Glutamatergic neuron (in vitro differentiated cells): Measurements from ENCODE around the gene RAVER2. TPM values are rescaled to one million over a fixed set of nuclear protein-coding genes. Genes with fewer than 3 reads are reported as not detected.

ENCODE experiments used
- DNase-seq: peaks from one replicate; pipeline ENCODE4 v3.0.0; 2022
- H3K27ac Mint-ChIP-seq: one replicate; pipeline ENCODE4 v1.8.0; 2020; ENCODE audit warnings: mild to moderate bottlenecking, mixed read lengths, inconsistent platforms; ENCODE audit not compliant: unreplicated experiment
- H3K27me3 Mint-ChIP-seq: one replicate; pipeline ENCODE4 v1.8.0; 2020; ENCODE audit warnings: mild to moderate bottlenecking, moderate library complexity, mixed read lengths, inconsistent platforms; ENCODE audit not compliant: unreplicated experiment
- H3K36me3 Mint-ChIP-seq: one replicate; pipeline ENCODE4 v1.8.0; 2020; ENCODE audit warnings: mild to moderate bottlenecking, mixed read lengths, inconsistent platforms; ENCODE audit not compliant: unreplicated experiment
- H3K4me1 Mint-ChIP-seq: one replicate; pipeline ENCODE4 v1.8.0; 2020; ENCODE audit warnings: mild to moderate bottlenecking, low read depth, mixed read lengths, inconsistent platforms; ENCODE audit not compliant: unreplicated experiment
- H3K4me3 Mint-ChIP-seq: one replicate; pipeline ENCODE4 v1.8.0; 2020; ENCODE audit warnings: mild to moderate bottlenecking, mixed read lengths, inconsistent platforms; ENCODE audit not compliant: unreplicated experiment
- H3K9me3 Mint-ChIP-seq: one replicate; pipeline ENCODE4 v1.8.0; 2020; ENCODE audit warnings: mild to moderate bottlenecking, moderate library complexity, mixed read lengths, inconsistent platforms; ENCODE audit not compliant: unreplicated experiment
- total RNA-seq: library from RNA; stranded (reverse); fragmentation: NEBNext Ultra II Directional; extraction: Animal tissue kit (Norgen Biotek cat#: 25700); gene quantifications from one replicate; pipeline ENCODE4 v1.2.1, GENCODE V29; 2021; ENCODE audit not compliant: unreplicated experiment
- TF ChIP-seq, protein P1 (sequence below): fragments of 200-600 bp; sonication (generic); IDR thresholded peaks from one replicate; pipeline ENCODE4 v1.5.0; 2021; ENCODE audit not compliant: partially characterized antibody, unreplicated experiment

The RAVER2 gene
- total RNA-seq, 1 donor from 2014 or later: 4.4 TPM

DNA sequence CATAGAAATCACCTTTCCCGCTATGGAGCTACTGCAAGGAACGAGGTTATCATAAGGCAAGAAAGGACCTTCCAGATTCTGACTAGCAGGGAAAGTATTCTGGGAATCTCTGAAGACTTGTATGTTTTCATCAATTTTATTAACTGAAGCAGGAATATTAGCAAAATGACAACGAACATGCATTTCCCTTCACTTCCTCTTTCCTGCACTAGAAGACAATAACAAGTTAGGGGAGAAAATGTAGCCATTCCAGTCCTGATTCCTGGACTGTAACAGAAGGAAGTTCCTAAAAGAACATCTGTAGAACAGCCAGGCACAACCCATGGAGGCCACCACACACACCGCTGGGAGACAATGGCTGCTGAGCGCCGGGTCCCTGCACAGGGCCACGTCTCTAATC, 106.8 kb downstream of the RAVER2 start:
- H3K27me3 Mint-ChIP-seq: peaks cover 7% of the 10 kb centered on the region
- TF ChIP-seq, protein P1, sequence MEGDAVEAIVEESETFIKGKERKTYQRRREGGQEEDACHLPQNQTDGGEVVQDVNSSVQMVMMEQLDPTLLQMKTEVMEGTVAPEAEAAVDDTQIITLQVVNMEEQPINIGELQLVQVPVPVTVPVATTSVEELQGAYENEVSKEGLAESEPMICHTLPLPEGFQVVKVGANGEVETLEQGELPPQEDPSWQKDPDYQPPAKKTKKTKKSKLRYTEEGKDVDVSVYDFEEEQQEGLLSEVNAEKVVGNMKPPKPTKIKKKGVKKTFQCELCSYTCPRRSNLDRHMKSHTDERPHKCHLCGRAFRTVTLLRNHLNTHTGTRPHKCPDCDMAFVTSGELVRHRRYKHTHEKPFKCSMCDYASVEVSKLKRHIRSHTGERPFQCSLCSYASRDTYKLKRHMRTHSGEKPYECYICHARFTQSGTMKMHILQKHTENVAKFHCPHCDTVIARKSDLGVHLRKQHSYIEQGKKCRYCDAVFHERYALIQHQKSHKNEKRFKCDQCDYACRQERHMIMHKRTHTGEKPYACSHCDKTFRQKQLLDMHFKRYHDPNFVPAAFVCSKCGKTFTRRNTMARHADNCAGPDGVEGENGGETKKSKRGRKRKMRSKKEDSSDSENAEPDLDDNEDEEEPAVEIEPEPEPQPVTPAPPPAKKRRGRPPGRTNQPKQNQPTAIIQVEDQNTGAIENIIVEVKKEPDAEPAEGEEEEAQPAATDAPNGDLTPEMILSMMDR: no peak
- H3K9me3 Mint-ChIP-seq: peaks cover 15% of the 10 kb centered on the region
- no peak overlapping the region for H3K4me3 Mint-ChIP-seq
- DNase-seq: no peak
- H3K27ac Mint-ChIP-seq: no peak overlapping the region
- no peaks in the 10 kb centered on the region for H3K36me3 Mint-ChIP-seq
- peaks cover 15% of the 10 kb centered on the region for H3K4me1 Mint-ChIP-seq

DNA sequence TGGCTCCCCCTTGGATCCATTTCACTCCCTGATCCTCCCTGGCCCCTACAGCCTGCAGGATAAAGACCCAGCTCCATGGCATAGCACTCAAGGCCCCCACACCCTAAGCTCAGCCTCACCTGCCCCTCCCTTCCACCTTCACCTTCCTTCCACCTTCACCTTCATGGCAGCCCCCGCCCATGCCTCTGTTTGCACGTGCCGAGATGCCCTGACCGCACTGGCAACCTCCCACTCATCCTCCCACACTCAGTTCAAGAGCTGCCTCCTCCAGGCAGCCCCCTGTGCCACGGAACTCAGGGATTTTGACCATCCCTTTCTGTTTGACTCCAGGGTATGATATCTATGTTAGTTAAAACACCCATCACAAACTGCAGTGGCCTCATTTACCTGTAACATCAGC, 109.8 kb downstream of the RAVER2 start:
- H3K27ac Mint-ChIP-seq: no peak overlapping the region
- DNase-seq: no peak
- TF ChIP-seq, protein P1: no peak
- H3K4me1 Mint-ChIP-seq: peaks cover 4% of the 10 kb centered on the region
- H3K9me3 Mint-ChIP-seq: peaks cover 3% of the 10 kb centered on the region
- peaks cover 2% of the 10 kb centered on the region for H3K27me3 Mint-ChIP-seq
- H3K36me3 Mint-ChIP-seq: no peaks in the 10 kb centered on the region
- H3K4me3 Mint-ChIP-seq: no peak overlapping the region

DNA sequence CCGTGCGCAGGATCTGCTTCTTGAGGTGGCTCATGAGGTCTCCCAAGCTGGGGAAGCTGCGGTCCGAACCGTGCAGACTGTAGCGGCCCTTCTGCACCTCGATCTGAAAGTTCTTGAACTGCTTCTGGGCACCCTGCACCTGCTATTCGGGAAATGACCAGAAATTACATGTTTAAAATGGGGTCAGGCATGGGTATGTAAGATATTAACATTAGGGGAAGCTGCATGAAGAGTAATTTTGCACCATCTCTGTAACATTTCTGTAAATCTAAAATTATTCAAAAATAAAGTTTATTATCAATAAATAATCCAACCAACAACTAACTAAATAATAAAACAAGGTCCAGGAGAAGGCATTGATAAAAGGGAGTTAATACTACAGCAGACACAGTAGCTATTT, 110.7 kb downstream of the RAVER2 start:
- Mint-ChIP-seq H3K4me3 (no peak overlapping the region), H3K27me3 (peaks cover 2% of the 10 kb centered on the region), H3K27ac (no peak overlapping the region), H3K9me3 (peaks cover 2% of the 10 kb centered on the region), H3K4me1 (peaks cover 4% of the 10 kb centered on the region), H3K36me3 (no peaks in the 10 kb centered on the region)
- TF ChIP-seq, protein P1: no peak
- DNase-seq: no peak

DNA sequence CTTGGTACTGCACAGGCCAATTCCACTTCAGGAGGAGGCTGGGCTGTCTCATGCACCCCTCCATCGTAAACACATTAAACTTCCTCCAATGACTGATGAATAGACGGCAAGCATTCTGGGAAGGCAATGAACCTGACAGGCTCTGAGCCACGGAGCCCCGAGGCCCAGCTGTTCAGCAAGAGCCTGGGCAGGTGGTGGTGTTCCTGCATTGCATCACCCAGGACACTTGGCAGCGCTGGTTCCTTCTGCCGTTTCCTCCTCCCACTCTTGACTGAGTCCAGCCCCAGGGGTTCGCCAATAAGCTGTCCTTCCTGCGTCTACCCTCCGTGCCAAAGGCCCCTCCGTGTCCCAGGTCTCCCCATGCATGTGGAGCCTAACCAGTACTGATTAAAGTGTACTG, 111.7 kb downstream of the RAVER2 start:
- no peak overlapping the region for H3K4me3 Mint-ChIP-seq
- peak; percentile 37 for DNase-seq
- TF ChIP-seq, protein P1: no peak
- H3K4me1 Mint-ChIP-seq: peaks cover 4% of the 10 kb centered on the region
- peak overlapping the region; percentile 28 for H3K27ac Mint-ChIP-seq
- H3K27me3 Mint-ChIP-seq: peaks cover 2% of the 10 kb centered on the region
- peaks cover 2% of the 10 kb centered on the region for H3K9me3 Mint-ChIP-seq
- no peaks in the 10 kb centered on the region for H3K36me3 Mint-ChIP-seq

DNA sequence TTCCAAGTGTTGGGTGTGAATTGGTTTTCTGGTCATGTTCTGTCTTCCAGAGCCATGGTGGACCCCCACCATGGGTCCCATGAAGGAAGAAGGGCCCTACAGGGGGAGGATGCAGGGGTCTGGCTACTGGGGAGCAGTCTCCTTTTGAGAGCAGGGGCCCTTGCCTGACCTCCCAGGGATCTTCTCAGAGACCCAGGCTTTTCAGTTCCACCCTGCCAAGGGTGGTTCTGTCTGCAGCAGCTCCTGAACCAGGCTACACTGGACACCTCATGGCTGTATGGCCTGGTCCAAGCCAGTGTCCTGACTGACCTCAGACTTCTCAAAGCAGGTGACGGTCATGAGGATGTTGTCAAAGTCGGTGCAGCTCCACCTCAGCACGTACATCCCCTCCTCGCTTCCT, 112.5 kb downstream of the RAVER2 start:
- no peak overlapping the region for H3K4me3 Mint-ChIP-seq
- TF ChIP-seq, protein P1: no peak
- no peaks in the 10 kb centered on the region for H3K36me3 Mint-ChIP-seq
- DNase-seq: no peak
- peaks cover 2% of the 10 kb centered on the region for H3K9me3 Mint-ChIP-seq
- peaks cover 4% of the 10 kb centered on the region for H3K4me1 Mint-ChIP-seq
- H3K27me3 Mint-ChIP-seq: peaks cover 2% of the 10 kb centered on the region
- no peak overlapping the region for H3K27ac Mint-ChIP-seq
